Measurements from ENCODE around the gene HOXA3. TPM values are rescaled to one million over a fixed set of nuclear protein-coding genes. Genes with fewer than 3 reads are reported as not detected.

The HOXA3 gene
- total and polyA plus RNA-seq, 7 donors = 0.65 to 5.6 (median 3.3) TPM

DNA sequence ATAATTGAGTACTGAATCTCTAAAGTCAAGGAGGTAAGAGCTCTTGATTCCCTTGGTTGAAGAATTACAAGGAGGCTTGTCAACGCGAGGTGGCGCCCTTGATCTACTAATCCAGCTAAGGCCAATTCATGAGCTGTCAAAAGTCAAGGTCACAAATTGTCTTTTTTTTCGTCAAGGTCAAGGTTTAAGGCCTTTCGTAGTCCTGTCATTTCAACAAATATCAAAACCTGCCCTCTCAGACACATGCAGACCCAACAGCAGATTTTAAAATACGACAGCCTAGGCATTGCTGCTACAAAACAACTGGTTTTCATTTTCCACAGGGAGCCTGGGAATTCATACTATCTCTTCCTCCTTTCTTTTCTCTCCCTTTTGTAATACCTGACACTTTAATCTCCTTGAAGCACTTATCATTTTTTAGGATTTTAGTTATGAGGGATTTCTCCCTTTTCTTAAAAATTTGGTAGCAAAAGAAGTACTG, 43.9 kb upstream of the HOXA3 start:
- TF ChIP-seq, protein P1, sequence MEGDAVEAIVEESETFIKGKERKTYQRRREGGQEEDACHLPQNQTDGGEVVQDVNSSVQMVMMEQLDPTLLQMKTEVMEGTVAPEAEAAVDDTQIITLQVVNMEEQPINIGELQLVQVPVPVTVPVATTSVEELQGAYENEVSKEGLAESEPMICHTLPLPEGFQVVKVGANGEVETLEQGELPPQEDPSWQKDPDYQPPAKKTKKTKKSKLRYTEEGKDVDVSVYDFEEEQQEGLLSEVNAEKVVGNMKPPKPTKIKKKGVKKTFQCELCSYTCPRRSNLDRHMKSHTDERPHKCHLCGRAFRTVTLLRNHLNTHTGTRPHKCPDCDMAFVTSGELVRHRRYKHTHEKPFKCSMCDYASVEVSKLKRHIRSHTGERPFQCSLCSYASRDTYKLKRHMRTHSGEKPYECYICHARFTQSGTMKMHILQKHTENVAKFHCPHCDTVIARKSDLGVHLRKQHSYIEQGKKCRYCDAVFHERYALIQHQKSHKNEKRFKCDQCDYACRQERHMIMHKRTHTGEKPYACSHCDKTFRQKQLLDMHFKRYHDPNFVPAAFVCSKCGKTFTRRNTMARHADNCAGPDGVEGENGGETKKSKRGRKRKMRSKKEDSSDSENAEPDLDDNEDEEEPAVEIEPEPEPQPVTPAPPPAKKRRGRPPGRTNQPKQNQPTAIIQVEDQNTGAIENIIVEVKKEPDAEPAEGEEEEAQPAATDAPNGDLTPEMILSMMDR (IDR thresholded peaks at IDR 0.05) = peak; percentile 82
- 5 to 7% (median 5%) methylated on average over 6 of the region's 6 CpGs for WGBS, 3 donors
- peak; percentile 81 to 90 for DNase-seq
- Histone ChIP-seq H3K4me3 (no peak overlapping the region), H3K4me1 (peaks cover 10% of the 10 kb centered on the region), H3K36me3 (ENCODE audit: insufficient read depth in 1 of 2, low read depth in 1 of 2) (no peaks in the 10 kb centered on the region), H3K27ac (no peak overlapping the region), H3K9me3 (no peaks in the 10 kb centered on the region), H3K27me3 (ENCODE audit: insufficient read depth in 3 of 3, low read length in 2 of 3) (peaks cover 0 to 95% (median 38%) of the 10 kb centered on the region in 3 donors)
- intact Hi-C loops (cut with DNase I) = loop anchor here (2.0 to 10.0 kb wide), 8 partner anchors 381 to 898 kb away; no protein-coding TSS in a partner anchor
- peak in 2 of 4 donors; percentile 60 to 71 for ATAC-seq

GRCh38 chr7:27194686-27195379, 42.5 kb upstream of the HOXA3 start:
- Histone ChIP-seq H3K9me3 (no peaks in the 10 kb centered on the region), H3K27me3 (ENCODE audit: insufficient read depth in 3 of 3, low read length in 2 of 3) (peaks cover 0 to 94% (median 28%) of the 10 kb centered on the region in 3 donors), H3K4me1 (peaks cover 10% of the 10 kb centered on the region), H3K36me3 (ENCODE audit: insufficient read depth in 1 of 2, low read depth in 1 of 2) (no peaks in the 10 kb centered on the region), H3K27ac (no peak overlapping the region), H3K4me3 (no peak overlapping the region)
- DNase-seq (no peak), ATAC-seq (no peak)
- WGBS, 3 donors = 61 to 70% (median 66%) methylated on average over 9 of the region's 9 CpGs
- TF ChIP-seq, protein P1 (IDR thresholded peaks at IDR 0.05) = no peak
- intact Hi-C loops (cut with DNase I) = loop anchor here (5.0 to 10.0 kb wide), 8 partner anchors 382 to 902 kb away; no protein-coding TSS in a partner anchor

- DNase-seq (no peak), ATAC-seq (no peak)
- Histone ChIP-seq H3K36me3 (ENCODE audit: insufficient read depth in 1 of 2, low read depth in 1 of 2) (no peaks in the 10 kb centered on the region), H3K27ac (no peak overlapping the region), H3K27me3 (ENCODE audit: insufficient read depth in 3 of 3, low read length in 2 of 3) (peaks cover 0 to 98% (median 25%) of the 10 kb centered on the region in 3 donors), H3K4me3 (no peak overlapping the region), H3K4me1 (peaks cover 8% of the 10 kb centered on the region), H3K9me3 (no peaks in the 10 kb centered on the region)
- WGBS, 3 donors = 81 to 83% (median 82%) methylated on average over 2 of the region's 2 CpGs
- TF ChIP-seq, protein P1 (IDR thresholded peaks at IDR 0.05) = no peak
- intact Hi-C loops (cut with DNase I) = loop anchor here (5.0 to 10.0 kb wide), 4 partner anchors 591 to 903 kb away; no protein-coding TSS in a partner anchor
Observed at GRCh38 chr7:27194002-27194352, 41.6 kb upstream of the HOXA3 start.

DNA sequence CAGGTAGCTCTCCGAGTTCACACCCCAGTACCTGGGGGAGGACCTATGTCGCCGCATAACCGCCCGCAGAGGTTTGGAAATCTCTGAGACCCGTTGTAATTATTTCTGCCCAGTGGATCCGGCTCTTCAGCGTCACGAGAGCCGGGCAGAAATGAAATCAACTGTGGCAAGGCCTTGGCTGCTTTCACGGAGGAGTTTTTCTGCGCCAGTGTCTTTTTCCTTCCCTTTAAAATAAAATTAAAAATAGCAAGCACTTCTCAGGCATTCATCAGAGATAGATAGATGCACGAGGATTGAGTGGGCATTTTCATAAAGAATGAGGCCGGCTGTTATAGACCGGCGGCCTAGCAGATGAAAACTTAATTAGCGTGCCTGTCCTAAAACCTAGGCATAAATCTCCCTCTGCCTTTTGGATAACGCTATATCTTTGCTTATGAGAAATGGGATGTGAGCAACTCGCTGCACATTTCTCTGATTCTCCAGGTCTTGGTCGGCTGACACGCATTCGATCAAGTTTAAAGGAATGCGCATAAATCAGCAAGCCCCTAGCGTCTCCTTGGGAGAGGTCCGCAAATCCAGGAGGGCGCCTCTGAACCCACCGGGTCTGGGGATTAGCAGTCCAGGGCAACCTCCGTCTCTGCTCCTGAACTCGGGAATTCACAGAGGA, 41.1 kb upstream of the HOXA3 start:
- TF ChIP-seq, protein P1 (IDR thresholded peaks at IDR 0.05) = no peak
- DNase-seq (peak in 1 of 2 donors; percentile 19), ATAC-seq (no peak)
- Histone ChIP-seq H3K27me3 (ENCODE audit: insufficient read depth in 3 of 3, low read length in 2 of 3) (peaks cover 0 to 98% (median 24%) of the 10 kb centered on the region in 3 donors), H3K4me1 (peaks cover 8% of the 10 kb centered on the region), H3K9me3 (no peaks in the 10 kb centered on the region), H3K36me3 (ENCODE audit: insufficient read depth in 1 of 2, low read depth in 1 of 2) (no peaks in the 10 kb centered on the region), H3K4me3 (peak overlapping the region; percentile 55), H3K27ac (no peak overlapping the region)
- intact Hi-C loops (cut with DNase I) = loop anchor here (5.0 to 10.0 kb wide), 4 partner anchors 591 to 904 kb away; no protein-coding TSS in a partner anchor
- 60 to 69% (median 68%) methylated on average over 29 of the region's 29 CpGs for WGBS, 3 donors

All from psoas muscle (tissue), 8 donors.